ENCODE results near the gene KHK.

The KHK gene

DNA sequence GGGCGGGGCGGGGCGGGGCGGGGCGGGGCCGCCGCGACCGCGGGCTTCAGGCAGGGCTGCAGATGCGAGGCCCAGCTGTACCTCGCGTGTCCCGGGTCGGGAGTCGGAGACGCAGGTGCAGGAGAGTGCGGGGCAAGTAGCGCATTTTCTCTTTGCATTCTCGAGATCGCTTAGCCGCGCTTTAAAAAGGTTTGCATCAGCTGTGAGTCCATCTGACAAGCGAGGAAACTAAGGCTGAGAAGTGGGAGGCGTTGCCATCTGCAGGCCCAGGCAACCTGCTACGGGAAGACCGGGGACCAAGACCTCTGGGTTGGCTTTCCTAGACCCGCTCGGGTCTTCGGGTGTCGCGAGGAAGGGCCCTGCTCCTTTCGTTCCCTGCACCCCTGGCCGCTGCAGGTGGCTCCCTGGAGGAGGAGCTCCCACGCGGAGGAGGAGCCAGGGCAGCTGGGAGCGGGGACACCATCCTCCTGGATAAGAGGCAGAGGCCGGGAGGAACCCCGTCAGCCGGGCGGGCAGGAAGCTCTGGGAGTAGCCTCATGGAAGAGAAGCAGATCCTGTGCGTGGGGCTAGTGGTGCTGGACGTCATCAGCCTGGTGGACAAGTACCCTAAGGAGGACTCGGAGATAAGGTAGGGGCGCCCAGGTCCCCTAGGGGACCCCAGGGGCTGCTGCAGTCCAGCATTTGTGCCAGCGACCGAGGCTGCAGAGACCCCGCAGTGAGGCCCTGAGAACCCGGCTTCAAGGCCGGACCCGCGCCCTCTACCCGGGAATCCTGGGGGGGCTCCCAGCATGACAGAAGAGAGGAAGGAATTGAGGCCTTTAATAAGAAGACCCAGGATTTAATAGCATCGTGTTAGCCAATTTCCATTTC, at the start of gene KHK:
Gene KHK, plus strand, starts transcription at position 49 of the 870 bp plus-strand sequence. Its CDS starts 488 bp downstream, at position 537.
- no peak for DNase-seq

DNA sequence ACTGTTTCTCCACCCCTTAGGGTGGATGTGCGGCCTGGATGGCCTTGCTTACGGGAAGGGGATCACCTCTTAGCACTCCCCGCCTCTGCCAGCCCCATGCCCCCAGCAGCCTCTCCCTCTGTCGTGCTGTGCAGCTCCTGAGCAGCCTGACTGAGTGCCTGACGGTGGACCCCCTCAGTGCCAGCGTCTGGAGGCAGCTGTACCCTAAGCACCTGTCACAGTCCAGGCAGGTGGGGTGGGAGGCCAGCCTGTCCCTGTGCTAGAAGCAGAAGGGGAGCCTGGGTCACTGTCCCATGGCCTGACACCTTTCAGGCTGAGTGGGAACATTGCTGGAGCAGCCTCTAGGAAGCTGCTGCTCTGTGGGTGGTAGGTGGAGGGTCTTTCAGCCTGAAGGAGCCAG, 48.6 kb upstream of the KHK start:
- no peak for DNase-seq

DNA sequence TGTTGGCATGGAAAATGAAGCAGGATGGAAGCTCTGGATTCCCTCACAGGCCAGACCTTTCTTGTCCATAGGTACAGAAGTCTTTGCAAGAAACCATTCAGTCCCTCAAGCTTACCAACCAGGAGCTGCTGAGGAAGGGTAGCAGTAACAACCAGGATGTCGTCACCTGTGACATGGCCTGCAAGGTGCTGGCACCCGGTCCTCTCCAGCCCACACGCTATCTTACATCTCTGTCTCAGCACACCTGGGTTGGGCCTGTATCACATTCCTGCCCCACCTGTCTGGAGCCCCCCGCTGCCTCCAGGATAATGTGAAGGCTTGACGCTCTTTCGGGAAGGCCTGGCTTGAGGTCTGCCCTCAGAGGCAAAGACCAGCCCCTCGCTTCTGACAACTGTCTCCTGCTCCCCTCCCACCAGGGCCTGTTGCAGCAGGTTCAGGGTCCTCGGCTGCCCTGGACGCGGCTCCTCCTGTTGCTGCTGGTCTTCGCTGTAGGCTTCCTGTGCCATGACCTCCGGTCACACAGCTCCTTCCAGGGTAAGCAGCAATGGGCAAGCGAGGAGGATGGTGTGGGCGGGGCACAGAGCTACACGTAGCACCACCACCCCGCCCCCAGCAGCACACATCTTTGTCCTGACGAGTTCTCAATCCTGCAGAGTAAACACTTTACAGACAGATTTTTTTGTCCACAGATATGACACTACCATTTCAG, 47.8 kb upstream of the KHK start:
- DNase-seq: no peak

DNA sequence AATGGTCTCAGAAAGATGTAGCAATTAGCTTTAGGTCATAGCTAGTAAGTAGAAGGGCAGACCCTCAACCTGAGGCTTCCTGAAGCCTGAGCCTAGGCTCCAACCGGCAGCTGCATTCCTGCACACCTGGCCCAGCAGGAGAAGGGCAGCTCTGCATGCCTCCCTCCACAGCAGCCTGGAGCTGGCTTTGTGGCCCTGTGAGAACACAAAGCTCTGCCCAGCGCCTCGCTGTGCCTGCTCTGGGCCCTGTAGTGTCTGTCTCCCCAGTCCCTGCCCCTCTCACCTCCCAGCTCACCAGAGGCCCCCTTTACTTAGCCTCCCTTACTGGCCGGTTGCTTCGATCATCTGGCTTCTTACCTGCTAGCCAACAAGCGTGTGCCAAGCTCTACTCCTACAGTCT, 47.1 kb upstream of the KHK start:
- no peak for DNase-seq

DNA sequence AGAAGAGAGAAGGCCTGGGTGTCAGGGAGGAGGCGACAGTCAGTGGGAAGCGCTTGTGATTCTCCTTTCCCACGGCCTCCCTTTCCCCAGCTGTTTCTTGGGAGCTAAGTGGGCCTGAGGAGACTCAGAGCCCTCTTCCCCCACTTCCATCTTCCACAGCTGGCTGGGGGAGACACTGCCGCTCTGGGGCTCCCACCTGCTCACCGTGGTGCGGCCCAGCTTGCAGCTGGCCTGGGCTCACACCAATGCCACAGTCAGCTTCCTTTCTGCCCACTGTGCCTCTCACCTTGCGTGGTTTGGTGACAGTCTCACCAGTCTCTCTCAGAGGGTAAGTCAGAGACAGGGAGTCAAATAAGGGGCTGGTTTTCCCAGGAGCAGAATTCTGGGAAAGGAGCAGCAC, 46.7 kb upstream of the KHK start:
- DNase-seq: no peak

DNA sequence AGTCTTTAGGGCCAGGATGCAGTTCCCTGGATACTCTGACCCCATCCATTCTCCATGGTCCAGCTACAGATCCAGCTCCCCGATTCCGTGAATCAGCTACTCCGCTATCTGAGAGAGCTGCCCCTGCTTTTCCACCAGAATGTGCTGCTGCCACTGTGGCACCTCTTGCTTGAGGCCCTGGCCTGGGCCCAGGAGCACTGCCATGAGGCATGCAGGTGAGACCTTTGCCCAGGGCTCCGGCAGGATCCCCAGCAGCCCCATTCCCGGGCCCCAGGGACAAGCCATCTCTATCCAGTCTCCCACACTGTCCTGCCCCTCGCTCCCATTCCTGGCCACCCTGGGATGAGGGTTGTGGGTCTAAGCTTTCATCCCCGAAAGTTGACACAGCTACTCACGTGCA, 46.3 kb upstream of the KHK start:
- no peak for DNase-seq

DNA sequence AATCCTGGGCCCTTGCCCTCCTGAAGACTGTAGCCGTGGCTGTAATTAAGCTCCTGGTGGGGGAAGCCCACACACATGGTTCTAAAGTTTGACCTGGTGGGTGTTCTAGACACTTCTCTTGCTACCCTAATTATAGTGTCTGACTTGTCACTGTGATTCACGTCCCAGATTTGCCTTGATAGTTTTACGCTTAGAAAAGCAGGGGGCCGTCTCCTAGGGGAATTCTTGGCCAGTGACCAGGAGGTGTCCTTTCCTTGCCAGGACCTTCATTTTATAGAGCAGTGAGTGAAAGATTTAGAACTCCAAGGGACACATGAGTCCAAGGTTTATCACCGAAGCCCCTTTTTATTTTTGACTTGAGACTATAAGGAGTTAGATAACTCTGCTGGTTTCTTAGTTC, 44.8 kb upstream of the KHK start:
- DNase-seq: no peak

DNA sequence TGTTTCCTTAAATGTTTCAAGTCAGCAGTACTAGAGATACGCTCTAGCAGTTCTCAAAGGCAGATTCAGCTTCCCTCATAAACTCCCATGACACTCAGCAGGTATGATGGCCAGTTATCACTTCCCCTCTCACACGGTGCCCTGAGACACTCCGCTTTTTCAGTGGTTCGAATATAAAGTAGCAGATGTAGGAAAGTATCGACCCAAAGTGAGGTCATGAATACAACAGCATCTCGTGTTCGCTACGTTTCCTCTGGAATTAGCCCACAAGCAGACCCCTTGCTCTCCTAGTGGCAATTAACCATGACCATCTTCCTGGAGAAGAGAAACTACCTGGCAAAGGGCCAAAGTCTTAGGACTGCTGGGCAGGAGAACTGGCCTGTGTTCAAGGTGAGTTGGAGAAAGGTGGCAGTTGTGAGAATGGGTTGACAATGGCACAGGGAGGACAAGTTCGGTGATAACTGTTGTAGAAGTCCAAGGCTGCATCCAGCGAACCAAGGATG, 44.4 kb upstream of the KHK start:
- peak; percentile 47 for DNase-seq

DNA sequence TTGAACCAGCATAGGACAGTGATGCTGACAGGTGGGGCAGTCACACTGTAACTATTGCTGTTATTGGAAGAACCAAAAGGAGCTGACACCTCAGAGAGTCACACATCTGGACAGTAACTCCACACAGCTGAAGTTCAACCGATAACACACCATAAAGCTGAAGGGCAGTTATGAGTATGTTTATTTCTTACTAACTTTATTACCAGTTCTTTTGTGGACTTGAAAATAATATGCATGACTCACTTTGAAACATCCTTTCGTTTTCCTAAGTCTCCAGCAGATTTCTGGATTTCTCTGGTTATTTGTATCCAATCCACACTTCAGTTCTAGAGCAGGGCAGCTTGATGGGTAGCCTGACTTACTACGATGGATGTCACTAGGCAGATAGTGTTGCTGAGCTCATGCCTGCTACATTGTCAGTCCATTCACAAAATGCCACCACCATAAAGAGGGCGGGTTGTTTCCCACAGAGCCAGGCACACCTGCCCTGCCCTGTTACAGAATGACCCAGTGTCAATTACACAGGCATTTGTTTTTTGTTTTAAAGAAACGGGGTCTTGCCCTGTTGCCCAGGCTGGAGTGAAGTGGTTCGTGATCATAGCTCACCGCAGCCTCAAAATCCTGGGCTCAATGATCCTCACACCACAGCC, 43.5 kb upstream of the KHK start:
- DNase-seq: no peak

DNA sequence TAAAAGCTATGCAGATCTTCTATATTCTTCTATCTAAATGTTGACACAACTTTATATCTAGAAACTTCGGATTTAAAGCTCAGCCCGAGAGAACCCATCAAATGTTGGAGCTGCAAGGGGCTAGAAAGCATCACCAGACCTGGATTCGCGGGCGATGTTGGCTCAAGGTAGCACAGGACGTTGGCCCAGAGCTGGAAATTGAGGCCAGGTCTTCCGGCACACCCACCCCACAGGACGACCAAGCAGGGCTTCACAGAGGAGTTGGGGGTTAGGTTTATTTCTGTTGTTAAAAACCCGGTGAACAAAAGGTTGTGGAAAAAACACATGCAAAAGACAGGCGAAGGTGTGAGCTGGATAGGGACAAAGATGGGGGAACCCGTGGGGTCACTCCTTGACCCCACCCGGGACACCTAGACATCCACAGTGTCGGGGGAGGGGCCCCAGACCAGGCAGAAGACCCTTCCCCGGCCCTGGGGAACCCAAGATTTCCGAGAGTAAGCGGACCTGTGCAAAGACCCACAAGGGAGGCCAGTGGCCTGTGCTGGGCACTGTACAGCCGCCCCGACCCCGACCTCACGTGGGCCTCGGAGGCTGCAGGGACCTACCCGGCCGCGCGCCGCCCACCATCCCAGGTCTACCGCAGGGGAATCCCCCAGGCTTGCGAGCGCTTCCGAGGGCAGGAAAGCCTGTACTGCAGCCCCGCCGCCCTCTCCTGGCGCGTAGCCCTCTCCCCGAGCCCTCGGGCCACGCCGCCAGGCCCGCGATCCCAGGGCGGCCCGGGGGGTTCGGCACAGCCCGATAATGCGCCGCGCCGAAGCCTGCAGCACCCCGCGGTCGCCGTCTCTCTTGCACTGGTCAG, 36.9 kb upstream of the KHK start:
- peak; percentile 63 for DNase-seq

DNA sequence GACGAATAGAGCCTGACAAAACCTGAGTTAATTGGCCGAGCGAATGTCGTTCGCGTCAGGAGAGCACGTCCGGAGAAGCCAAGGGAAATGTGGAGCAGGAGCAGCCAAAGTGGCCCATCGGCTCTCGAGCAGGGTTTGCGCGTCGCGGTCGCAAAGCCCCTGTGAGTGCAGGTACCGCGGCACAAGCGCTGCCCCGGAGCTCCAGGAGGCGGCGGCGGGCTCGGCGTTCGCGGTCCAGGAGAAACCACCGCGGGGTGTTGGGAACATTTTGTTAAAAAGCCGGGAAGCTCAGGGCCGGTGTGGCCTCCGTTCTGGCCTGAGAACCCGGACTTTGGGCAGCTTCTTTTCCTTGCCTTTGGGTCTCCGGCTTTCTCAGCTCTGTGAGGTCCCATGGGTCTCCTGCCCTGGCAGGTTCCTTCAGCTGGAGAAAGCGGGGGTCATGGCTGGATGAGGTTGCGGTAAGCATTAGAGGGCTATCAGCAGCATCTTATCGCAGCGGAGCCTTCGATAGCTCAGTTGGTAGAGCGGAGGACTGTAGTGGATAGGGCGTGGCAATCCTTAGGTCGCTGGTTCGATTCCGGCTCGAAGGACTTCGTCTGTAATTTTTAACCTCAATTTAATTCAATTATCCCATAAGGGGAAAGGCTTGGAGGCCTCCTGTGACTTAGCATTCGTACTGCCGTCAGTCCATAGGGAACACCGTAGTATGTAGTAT, 36.1 kb upstream of the KHK start:
- DNase-seq: peak; percentile 94

DNA sequence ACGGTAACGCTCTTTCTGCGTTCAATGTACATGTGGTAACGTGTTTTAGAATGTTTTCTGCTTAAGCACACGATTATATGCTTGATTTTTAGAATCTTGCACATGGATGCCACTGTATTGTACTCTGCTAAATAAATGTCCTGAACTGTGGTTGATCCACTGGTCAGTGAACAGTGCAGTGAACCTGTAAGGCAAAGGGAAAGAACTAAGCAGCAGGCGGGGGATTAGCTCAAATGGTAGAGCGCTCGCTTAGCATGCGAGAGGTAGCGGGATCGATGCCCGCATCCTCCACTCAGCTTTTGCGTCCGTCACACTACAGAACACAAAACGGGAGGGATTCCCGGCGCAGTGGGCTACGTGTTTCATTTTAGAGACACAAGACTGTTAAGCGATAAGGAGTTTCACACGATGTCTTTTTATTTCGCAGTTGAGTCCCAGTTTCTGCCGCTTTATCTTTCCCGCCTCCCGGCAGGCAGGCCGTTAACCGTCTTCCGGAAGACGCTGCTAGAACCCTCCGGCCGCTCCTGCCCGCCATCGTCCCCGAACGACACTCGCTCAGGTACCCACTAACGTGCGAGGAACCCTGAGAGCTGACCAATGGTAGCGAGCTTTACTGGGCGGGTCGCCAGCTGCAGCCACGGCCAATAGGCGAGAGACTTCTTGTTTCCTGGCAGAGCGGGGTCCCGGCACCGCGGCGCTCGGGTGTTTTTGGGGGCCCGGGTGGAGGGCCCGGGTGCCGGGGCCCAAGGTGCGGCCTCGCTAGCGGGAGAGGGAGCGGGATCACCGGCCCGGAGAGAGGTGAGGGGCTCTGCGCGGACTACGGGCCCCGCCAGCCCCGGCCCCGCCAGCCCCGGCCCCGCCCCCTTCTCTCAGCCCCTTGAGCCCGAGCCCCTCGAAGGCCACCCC, 35.3 kb upstream of the KHK start, which contains the start of gene AGBL5:
Gene AGBL5, plus strand, starts transcription at position 673 of the 906 bp plus-strand sequence. CDS start 1,291 bp downstream, outside the sequence.
- DNase-seq: peak; percentile 97

DNA sequence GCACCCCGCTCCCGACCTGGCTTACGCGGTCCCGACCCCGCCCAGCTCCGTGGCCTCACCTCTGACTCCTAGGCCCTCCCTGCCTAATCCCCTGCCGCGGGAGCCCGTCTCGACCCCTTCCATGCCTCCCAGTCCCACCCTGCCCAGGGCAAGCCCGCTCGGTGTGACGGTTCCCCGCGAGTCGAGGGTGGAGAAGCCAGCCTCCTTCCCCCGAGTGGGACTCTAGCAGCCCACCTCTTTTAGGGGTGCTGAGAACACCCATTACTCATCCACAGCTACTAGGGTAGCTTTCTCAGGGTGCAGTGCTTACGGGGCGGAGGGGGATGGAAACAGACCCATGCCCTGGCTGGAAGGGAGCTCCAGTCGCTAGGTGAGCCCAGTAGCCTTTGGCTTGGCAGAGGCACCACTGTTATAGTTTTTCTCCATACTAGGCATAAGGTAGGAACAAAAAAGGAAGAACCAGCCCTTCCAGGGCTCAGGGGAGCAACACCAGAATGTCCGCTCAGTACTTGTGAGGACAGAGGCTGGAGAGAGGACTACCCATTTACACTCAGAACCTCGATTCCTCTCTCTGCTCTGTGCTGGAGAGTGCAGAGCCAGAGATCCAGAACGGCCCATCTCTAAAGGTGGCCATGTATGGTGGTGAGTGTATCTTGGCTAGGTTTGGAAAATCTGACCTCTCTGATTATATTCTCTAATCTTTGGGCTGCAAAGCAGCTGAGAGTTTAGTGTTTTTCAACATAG, 34.5 kb upstream of the KHK start:
- no peak for DNase-seq

DNA sequence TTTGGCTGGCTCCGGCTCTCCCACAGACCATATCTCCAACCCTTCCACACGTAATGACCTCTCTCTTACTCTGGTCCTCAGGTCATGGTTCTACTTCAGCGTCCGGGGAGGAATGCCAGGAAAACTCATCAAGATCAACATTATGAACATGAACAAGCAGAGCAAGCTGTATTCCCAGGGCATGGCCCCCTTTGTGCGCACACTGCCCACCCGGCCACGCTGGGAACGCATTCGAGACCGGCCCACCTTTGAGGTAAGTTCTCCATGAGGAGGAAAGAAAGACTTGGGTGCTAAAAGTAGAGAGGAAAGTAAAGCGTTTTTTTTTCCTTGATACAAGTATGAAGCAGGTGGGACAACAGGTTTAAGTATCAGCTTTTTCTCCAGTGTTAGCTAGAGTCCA, 33.3 kb upstream of the KHK start:
- DNase-seq: no peak

DNA sequence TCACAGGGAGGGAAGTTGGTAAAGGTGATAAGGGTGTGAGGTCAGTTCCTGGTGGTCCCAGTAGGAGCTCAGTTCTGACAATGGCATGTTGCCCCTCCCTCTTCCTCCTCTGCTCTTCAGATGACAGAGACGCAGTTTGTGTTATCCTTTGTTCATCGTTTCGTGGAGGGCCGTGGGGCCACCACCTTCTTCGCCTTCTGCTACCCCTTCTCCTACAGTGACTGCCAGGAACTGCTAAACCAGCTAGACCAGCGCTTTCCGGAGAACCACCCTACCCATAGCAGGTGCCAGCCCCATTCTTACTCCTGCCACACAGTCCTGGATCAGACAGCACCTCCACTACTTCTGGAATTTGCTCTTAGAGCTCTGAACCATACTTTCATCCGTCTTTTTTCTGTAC, 32.8 kb upstream of the KHK start:
- no peak for DNase-seq

DNA sequence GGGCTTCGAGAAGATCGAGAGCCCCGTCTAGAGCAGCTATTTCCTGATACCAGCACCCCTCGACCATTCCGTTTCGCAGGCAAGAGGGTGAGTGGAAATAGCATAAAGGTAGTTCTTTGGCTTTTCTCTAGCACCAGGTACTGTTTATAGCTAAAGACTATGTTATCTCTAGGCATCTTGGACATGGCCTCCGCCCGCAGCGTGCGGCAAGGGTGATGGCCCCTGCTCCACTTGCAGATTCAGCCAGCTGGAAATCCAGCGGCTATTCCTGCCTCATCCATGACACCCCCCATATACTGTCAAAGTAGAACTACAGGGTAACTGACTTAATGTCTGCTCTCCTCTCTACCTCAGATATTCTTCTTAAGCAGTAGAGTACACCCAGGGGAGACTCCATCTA, 31.9 kb upstream of the KHK start:
- no peak for DNase-seq

DNA sequence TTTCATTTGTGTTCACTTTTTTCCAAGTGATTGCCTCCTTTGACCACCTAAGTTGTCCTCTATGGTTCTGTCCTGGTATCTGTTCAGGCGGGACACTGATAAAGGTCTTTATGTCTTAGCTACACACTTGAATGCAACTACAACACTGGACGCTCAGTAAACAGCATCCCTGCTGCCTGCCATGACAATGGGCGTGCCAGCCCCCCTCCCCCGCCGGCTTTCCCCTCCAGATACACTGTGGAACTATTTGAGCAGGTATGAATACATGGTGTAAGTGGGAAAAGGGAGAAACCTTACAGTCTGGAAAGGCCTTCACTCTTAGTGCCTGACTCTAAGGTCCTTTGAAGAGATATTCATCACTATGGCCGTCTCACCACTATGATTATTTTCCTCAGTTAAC, 29.4 kb upstream of the KHK start:
- DNase-seq: no peak

DNA sequence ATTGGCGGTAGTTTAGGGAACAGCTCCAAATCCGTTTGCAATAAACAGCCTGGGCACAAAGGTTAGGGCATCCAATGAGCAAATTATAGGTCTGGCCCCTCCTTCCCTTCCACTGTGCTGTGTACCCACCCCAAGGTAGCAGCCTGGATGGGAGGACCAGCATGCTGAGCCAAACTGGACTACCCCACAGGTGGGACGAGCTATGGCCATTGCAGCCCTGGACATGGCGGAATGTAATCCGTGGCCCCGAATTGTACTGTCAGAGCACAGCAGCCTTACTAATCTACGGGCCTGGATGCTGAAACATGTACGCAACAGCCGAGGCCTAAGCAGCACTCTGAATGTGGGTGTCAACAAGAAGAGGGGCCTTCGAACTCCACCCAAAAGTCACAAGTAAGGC, 28.4 kb upstream of the KHK start:
- DNase-seq: no peak

DNA sequence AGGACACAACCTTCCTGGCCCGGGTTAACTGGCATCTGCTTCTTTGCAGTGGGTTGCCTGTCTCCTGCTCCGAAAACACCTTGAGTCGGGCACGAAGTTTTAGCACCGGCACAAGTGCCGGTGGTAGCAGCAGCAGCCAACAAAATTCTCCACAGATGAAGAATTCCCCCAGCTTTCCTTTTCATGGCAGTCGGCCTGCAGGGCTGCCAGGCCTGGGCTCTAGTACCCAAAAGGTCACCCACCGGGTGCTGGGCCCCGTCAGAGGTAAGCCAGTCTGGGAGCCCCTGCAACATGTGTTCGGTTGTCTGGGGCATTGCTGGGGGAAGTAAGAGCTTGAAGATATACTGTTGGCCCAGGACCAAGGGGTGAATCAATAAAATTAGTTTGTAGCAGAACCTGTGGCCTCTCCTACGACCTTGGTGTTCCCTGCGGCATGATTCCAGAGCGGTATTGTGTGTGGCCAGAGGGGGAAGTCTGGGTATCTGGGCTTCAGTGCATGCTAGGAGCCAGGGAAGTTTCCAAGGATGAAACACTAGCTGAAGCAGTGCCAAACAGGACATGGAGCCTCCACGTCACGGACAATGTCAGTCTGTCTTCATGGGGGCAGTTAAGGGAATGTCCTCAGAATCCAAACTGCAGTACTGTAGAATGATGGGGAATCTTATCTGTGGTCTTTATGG, 27.3 kb upstream of the KHK start:
- DNase-seq: no peak
